Measurements from ENCODE around the gene NMNAT2.
"Not testable (repeated sequence)": the region's sequence is repeated elsewhere in the genome, so short reads cannot be mapped to it uniquely, and the experiment has no call there.

The NMNAT2 gene

DNA sequence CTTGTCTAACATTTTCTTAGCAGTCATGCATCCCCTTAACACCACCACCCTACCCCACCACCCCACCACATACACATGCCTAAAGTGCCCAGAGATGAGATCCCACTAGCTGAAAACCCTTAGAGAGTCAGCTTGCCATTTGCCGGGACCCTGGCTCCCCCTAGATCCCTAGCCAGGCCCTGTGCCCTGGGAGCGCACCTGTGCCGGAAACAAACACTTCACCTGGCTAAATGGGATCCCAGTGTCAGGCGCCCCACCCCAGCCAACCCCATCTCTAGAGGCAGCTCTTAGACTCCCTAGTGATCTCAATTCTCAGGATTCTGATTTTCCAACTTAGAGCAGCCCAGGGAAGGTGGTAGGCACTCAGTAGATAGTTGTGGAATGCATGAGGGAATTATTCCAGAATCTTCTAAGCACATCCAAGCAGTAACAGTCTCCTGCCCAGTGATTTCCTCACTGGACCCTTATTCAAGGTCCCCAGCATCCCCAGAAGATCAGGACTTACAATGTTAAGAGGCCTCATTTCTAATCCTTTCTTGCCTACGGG is 126.9 kb downstream of the NMNAT2 start:
- intact Hi-C loops (cut with DNase I), result no loop called here
- DNase-seq, result no peak

DNA sequence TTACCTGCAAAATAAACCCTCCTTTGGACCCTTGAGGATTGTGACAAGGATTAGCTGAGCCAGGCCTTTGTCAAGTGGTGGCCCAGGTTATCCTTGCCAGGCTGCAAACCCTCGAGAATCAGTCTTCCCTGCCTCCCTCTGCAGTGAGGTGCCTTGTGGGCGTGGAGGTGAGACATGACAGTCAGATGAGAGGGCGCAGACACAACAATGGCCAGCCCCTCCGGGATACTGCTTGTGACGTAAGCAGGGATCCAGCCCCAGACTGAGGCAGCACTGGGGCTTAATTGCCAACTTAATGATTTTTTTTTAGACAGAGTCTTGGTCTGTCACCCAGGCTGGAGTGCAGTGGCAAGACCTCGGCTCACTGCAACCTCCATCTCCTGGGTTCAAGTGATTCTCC is 127.6 kb downstream of the NMNAT2 start:
- intact Hi-C loops (cut with DNase I), result no loop called here
- no peak for DNase-seq

DNA sequence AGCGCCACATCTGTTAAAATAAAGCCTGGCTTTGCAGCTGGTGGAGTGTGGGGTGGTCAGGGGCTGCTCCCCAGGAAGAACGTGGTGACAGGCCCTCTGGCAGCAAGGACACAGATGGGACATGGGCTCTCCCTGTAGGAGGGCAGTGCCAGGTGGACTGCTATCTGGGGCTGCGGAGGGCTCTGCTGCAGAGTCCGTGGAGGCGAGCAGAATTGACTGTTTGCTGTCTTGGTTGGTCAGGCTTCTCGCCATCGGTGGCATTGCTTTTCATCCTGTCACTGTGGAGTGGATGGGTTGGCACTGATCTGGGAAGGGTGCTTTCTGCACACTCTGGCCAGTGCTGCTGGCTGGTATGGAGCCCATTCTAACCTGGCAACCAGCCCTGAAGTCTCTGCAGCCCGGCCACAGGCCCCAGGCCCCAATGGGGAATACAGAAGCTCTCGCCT is 129.1 kb downstream of the NMNAT2 start:
- intact Hi-C loops (cut with DNase I), result no loop called here
- DNase-seq, result no peak

DNA sequence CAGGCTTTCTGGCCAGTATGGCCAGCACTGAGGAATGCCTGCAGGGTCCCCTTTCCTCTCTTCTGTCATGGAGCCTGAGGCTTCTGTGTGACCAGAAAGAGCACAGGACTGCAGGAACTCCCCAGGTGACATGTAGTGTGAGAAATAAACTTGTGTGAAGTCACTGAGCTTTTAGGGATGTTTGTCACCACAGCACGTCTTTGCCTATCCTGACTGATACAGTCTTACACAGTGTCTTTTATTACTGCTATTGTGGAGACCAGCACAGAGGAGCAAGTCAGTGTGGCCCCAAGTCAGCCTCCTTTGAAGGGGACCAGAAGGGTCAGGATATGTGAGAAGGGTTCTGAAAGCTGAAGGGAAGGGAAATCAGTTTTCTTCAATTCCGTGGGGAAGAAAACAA is 129.6 kb downstream of the NMNAT2 start:
- DNase-seq, result no peak
- intact Hi-C loops (cut with DNase I), result no loop called here

DNA sequence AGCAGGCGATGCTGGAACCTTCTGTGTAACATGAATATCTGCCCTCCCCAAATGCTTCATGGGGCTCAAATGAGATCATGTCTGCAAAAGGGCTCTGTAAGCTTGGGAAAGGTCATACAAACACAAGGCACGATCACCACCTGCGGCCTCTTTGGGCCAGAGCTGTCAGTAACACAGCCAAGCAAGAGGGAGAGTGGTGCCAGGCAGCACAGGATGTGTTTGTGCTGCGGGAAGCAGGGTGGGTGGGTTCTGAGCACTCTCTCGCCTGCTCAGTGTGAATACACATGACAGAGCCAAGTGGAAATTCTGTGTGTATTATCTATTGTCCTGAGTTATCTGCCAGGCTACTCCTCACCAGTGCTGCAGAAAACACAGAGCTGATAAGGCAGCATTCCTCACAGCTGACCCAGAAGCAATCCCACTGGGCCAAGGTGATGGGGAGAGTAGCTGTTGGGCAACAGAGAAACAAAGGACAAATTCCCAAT is 130.9 kb downstream of the NMNAT2 start:
- intact Hi-C loops (cut with DNase I), result no loop called here
- peak in 8 of 10 donors; percentile 30 to 92 (median 50) for DNase-seq

DNA sequence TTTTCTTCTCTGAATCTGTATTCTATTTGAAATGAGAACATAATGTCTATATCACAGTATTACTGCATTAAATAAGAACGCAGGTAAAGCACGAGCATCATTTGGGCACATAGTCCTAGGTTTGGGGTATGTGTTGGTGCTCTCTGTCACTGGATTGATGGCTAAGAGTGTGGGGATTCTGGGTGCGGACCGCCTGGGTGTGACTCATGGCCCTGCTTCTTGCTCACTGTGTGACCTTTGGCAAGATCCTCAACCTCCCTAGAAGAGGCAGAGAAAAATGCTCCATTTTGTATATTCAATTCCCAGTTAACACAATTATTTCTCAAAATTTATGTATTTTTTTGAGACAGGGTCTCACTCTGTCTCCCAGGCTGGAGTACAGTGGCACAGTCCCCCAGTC is 132.4 kb downstream of the NMNAT2 start:
- no peak for DNase-seq
- intact Hi-C loops (cut with DNase I), result no loop called here

DNA sequence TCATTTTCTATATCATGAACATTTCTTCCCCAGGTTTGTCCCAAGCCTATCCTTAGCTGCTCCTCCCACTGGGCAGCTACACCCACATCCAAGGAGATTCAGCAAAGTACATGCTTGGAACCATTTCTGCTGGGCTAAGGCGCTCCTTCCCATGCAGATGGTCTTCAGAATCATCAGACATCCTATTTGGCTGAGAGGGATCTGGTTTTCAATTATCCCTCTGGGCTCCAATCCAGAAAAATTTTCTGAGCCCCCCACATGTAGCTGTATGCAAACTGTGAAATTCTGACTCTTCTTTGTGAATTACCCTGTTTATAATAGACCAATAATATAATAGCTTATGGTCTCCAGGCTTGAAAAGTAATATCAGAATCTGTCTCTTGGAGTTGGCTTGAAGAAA is 132.9 kb downstream of the NMNAT2 start:
- intact Hi-C loops (cut with DNase I), result no loop called here
- DNase-seq, result no peak

DNA sequence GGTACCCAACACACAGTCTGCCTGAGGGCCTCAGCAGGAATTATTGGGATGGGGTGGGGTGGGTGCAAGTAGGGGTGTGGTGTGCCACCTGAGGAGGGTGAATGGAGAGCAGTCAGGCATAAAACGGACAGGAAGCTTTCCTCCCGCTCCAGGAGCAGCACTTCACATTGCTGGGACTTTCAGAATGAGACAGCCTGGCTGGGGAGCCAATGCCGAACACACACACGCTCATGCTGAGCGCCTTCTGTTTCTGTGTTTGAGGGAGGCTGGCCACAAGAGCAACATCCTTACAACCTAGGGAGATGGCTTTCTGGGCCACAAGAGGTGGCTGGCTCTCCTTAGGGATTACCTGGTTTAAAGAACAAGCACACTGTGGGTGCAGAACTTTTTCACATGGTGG is 134.1 kb downstream of the NMNAT2 start:
- intact Hi-C loops (cut with DNase I), result loop anchor here (5.0 kb wide), 2 partner anchors 188 to 338 kb away; partner anchors contain the start of gene SMG7

DNA sequence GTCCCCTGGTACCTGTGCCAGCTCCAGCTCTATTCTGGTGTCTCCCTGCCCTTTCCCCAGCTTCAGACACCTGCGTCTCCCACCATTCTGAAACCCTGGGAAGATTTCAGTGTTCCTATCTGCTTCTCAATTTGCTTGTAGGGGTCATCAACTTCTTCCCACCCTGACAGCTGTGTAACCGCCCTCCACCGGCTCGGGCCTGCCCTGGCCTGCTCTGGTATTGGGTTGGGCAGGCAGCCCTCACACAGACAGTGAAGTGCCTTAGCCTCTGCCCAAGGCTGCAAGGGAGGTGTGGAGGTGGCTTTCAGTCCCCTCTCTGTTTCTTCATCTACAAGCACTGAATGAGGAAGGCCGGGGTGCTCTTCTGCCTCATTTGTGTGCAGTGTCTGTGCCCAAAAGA is 134.9 kb downstream of the NMNAT2 start:
- DNase-seq, result no peak
- intact Hi-C loops (cut with DNase I), result loop anchor here (5.0 kb wide), 2 partner anchors 189 to 339 kb away; partner anchors contain the start of gene SMG7

More for the DNA sequence above, 134.1 kb downstream of the NMNAT2 start:
- DNase-seq, result no peak

DNA sequence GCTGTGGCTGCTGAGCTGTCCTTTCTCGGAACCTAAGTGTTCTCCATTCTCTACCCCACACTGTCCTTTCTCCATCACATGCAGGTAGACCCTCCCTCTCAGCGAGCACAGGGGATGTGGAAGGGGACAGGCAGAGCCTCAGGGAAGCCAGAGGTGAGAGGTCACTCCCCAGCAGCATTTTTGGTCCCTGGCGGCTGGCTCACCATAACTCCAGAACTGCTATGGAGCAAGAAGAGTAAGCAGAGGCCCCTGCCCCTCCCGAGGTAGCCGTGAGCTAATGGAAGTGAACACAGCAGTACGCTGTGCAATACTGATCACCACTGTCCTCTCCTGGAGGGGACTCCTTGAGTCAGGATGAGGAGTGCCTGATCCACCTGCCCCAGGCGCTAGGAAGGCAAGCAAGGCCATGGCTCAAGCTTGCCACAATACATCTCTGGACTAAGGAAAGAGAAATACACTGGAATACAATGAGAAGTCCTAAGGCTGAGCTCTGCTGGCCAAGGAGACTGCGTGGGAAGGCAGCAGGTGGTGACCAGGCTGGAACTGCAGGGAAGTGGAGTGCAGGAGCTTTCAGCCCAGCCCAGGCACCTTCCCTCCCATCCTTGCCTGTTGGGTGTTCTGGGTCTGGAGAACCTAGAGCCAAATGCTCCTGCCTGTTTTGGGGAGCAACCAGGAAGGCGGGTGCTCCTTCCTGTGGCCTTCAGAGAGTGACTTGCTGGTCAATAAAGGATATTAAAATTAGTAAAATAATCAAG is 135.9 kb downstream of the NMNAT2 start:
- no peak for DNase-seq
- intact Hi-C loops (cut with DNase I), result loop anchor here (5.0 kb wide), 2 partner anchors 190 to 340 kb away; partner anchors contain the start of gene SMG7

DNA sequence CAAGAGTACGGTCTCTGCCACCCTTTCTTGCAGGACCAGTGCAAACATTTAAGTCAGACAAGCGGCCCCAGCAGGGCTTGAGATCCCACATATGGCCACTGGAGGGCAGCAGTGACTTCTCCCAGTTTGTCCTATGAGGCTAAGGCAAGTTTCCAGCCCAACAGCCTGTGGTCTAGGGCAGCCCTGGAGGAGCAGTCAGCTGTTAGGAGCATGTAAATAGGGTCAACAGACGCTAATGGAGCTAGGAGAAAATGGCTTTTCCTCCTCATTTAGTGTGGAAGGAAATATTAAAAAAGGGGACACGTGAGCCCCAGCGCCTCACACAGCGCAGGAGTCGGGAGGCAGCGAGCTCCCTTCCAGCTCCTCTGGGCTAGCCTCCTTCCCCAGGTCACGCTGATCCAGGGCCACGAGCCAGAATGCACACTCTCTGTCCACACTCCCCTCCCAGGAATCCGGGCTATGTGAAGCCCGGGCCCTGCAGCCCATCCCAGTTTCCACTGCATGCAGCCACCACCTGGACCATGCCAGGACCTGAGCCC is 136.6 kb downstream of the NMNAT2 start:
- intact Hi-C loops (cut with DNase I), result loop anchor here (5.0 kb wide), 2 partner anchors 191 to 341 kb away; partner anchors contain the start of gene SMG7
- DNase-seq, result peak; percentile 69 to 98 (median 90)

DNA sequence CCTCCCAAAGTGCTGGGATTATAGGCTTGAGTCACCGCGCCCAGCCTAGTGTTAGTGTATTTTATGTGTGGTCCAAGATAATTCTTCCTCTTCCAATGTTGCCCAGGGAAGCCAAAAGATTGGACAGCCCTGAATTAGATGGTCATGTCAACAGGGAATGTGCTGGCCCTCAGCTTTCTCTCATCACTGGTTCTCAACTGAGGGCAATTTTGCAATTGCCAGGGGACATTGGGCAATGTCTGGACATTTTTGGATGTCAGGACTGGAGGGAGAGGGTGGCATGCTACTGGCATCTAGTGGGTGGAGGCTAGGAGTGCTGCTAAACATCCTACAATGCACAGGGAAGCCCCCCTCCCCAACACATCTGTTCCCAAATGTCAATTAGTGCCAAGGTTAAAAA is 137.1 kb downstream of the NMNAT2 start:
- intact Hi-C loops (cut with DNase I), result loop anchor here (5.0 kb wide), 2 partner anchors 191 to 341 kb away; partner anchors contain the start of gene SMG7
- DNase-seq, result no peak

DNA sequence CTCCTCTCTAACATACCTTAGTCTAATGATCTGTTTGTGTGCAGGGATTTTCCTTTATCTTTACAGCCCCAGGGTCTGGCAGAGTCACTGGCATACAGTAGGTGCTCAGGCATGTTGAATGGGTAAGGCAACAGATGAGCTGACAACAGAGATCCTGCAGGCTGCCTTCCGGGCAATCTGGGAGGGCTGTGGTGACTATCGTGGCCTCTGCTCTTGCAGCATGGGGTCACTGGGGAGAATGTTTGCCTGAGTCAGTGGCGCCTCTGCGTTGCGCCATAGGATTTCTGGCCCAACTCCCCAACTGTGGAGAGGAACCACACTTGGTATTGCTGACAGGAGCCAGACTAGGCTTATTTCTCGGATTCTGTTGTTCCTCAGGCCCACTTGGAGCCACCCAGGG is 138.3 kb downstream of the NMNAT2 start:
- intact Hi-C loops (cut with DNase I), result loop anchor here (5.0 kb wide), 2 partner anchors 192 to 342 kb away; partner anchors contain the start of gene SMG7
- DNase-seq, result no peak

DNA sequence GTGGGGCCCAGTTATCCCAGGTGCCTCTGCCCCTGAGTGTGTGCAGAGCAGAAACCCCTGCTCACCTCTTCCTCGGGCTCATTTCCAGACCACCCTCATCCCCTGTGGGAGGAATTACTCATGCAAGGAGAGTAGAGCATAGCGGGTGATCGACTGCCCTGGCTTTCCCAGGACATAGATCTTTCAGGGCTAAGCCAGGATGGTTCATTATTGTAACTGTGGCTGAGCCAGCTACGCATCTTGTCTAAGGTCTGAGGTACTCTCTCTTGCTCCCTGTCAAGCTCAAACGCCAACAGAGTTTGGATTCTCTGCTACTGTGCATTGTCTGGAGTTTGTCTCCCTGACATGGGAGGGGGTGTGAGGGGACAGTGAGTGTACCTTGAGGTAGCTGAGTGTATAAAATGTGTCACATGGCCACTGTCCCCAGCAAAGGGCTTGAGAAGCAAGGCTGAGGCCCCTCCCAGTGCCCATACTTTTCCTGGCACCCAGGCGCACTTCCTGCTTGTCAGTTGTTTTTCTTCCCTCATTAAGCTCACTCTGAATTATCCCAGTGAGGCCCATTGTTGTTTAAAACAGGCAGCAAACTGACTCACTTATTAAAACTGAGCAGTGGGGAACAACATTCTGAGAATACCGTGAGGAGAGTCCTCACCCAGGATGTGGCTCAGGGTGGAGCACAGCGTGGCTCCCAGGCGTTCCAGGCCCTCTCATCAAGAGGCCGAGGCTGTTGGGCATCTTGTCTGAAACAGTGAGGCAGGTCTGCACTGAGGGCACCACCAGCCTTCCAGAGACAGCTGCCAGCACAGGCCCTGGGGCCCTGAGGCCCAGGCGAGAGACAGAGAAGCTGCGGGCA is 139.2 kb downstream of the NMNAT2 start:
- no peak for DNase-seq
- intact Hi-C loops (cut with DNase I), result no loop called here

DNA sequence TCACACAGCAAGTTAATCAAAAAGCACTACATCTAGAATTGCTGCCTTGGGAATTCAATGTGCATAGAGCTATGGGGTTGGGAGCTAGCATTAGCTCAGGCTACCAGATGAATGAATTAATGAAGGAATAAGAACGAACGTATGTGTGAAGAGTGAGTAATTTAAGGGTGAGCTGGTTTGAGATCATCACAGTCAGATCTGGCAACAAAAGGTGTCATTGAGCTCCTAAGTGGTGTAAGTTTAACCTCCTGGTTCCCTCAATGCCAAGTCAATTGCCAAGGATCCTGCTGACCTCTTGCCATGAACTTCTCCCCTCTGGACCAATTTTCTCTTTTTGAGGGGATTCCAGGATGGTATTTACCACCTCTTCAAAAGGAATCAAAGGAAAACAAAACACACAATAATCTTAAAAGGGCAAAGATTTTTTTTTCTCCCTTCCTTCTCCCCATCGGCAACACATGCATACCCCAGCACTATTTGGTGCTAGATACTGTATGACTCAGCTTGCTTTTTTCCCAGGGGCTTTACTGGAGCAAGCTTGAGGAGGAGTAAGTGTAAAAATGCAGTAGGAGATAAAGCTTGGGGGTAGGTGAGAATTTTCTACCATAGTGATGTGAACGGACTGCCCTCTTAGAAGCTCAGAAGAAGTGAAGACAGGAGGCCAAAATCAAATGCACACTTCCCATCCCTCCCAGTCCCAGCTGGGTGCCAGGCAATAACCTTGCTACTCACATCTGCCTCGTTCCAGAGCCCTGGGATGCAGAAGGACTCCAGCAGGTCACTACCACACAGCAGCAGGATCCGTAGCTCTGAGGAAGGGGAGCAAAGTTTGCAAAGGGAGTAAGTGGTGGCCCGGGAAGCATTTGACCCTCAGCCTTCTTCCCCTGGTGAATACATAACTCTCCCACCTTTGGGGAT is 140.1 kb downstream of the NMNAT2 start:
- DNase-seq, result no peak
- intact Hi-C loops (cut with DNase I), result no loop called here

DNA sequence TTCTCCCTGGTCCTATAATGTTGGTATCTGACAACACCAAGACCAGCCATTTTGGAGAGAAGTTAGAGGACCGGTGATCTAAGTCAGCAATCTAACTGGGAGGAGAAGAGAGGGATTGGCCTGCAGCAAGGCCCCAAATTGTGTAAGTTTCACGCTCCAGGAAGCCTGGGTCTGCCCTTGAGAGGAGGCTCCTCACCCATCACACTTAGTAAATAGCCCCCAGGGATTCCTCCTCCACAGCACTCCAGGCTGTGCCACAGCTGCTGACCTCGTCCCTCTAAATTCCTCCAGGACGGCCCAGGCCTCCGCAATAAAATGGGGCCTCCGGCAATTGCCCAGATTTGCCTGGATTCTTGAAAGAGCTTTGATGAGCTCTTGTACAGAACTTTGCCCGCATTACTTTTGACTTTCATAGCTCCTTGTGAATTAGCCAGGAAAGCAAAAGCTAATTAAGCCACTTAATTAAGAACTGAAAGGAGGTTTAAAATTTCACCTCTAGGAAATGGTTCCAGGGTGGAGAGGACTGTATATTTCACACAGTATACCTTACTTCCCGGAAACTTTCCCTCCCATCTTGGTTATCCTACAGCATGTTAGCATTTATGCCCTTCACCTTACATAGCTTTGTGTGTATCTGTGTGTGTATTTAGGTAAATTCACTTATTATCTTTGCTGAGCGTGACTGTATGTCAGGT is 141.6 kb downstream of the NMNAT2 start:
- intact Hi-C loops (cut with DNase I), result no loop called here
- no peak for DNase-seq

DNA sequence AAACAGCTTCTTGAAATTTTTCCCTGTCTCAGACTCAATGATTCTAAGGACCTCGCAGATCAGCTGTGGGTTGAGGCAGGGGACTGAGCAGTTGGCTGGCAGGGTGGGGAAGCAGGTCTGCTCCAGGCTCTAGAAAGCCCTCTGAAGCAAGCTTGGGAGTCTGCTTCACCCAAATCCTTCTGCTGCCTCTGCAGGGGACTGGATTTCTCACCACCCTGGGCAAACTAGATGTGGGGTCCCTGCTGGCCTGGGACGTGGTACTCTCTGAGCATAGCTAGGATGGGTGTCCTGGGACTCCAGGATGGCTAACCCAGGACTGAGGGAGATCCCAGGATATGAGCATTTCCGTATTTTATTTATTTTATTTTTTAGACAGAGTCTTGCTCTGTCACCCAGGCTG is 142.9 kb downstream of the NMNAT2 start:
- no peak for DNase-seq
- intact Hi-C loops (cut with DNase I), result no loop called here

DNA sequence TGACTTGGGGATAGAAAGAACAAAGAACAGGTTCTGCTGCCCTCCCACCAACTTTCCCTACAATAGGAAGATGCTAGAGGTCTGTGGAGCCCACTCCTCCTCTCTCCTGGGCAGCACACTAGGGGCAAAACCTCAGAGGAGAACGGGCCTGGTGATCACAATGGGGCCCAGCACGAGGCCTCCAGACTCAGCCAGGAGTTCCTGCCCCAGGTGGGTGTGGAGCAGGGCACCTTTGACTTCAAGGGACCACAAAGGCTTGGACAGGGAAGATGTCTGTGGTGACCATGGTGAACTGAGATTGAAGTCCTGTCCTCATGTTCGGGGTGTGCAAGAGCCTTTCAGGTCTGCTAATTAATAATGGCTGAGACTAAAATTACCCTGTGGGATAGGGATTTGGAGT is 143.3 kb downstream of the NMNAT2 start:
- intact Hi-C loops (cut with DNase I), result no loop called here
- DNase-seq, result no peak

DNA sequence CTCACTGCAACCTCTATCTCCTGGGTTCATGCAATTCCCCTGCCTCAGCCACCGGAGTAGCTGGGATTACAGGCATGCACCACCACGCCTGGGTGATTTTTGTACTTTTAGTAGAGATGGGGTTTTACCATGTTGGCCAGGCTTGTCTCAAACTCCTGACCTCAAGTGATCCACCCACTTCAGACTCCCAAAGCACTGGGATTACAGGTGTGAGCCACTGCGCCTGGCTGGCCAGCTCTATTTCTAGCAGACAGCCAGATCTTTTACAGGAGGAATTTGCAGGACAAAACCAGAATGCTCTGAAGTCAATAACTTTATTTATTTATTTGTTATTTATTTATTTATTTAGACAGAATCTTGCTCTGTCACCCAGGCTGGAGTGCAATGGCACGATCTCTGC is 144.2 kb downstream of the NMNAT2 start:
- intact Hi-C loops (cut with DNase I); DNase-seq: not testable (repeated sequence)

All from posterior cingulate gyrus (tissue), 11 donors.